Measurements from ENCODE around the gene TTC39B. TPM values are rescaled to one million over a fixed set of nuclear protein-coding genes. Genes with fewer than 3 reads are reported as not detected.
"Not testable (repeated sequence)": the region's sequence is repeated elsewhere in the genome, so short reads cannot be mapped to it uniquely, and the experiment has no call there.

The TTC39B gene
- total and polyA plus RNA-seq, 11 donors = 0.42 to 5.9 (median 1.2) TPM

- no peak for TF ChIP-seq POLR2A (IDR thresholded peaks at IDR 0.05)
- TF ChIP-seq CTCF (IDR thresholded peaks at IDR 0.05) = no peak
- H3K4me1 ChIP-seq = no peaks in the 10 kb centered on the region
- intact Hi-C loops (cut with DNase I) = no loop called here
- no peak for DNase-seq
- H3K27ac ChIP-seq = no peak overlapping the region
- H3K4me3 ChIP-seq = no peak overlapping the region
- peaks cover 0 to 7% (median 0%) of the 10 kb centered on the region in 12 donors for H3K9me3 ChIP-seq
- H3K27me3 ChIP-seq = peaks cover 0 to 3% (median 0%) of the 10 kb centered on the region in 9 donors
- WGBS, 4 donors = 43 to 63% (median 51%) methylated on average over 4 of the region's 4 CpGs
- no peaks in the 10 kb centered on the region for H3K36me3 ChIP-seq
- ATAC-seq = no peak
These were observed 26.4 kb upstream of the TTC39B start for GRCh38 chr9:15333376-15333881.

- DNase-seq = no peak
- no peak for TF ChIP-seq POLR2A (IDR thresholded peaks at IDR 0.05)
- no peak for TF ChIP-seq CTCF (IDR thresholded peaks at IDR 0.05)
- WGBS, 4 donors = 76 to 79% (median 77%) methylated on average over 2 of the region's 2 CpGs
- Histone ChIP-seq H3K9me3 (peaks cover 0 to 7% (median 0%) of the 10 kb centered on the region in 12 donors), H3K4me3 (no peak overlapping the region), H3K4me1 (no peaks in the 10 kb centered on the region), H3K36me3 (no peaks in the 10 kb centered on the region), H3K27me3 (peaks cover 0 to 3% (median 0%) of the 10 kb centered on the region in 9 donors), H3K27ac (no peak overlapping the region)
- intact Hi-C loops (cut with DNase I) = no loop called here
- no peak for ATAC-seq
These were observed 25.9 kb upstream of the TTC39B start for GRCh38 chr9:15332939-15333338.

- 83 to 97% (median 91%) methylated on average over 4 of the region's 4 CpGs for WGBS, 4 donors
- H3K36me3 ChIP-seq = no peaks in the 10 kb centered on the region
- intact Hi-C loops (cut with DNase I) = no loop called here
- H3K4me3 ChIP-seq = no peak overlapping the region
- peaks cover 0 to 7% (median 0%) of the 10 kb centered on the region in 12 donors for H3K9me3 ChIP-seq
- no peaks in the 10 kb centered on the region for H3K4me1 ChIP-seq
- DNase-seq (no peak), ATAC-seq (no peak)
- H3K27me3 ChIP-seq = peaks cover 0 to 3% (median 0%) of the 10 kb centered on the region in 9 donors
- no peak for TF ChIP-seq CTCF (IDR thresholded peaks at IDR 0.05)
- no peak for TF ChIP-seq POLR2A (IDR thresholded peaks at IDR 0.05)
- no peak overlapping the region for H3K27ac ChIP-seq
These were observed 22.6 kb upstream of the TTC39B start for GRCh38 chr9:15329539-15330109.

- Histone ChIP-seq H3K4me1 (no peaks in the 10 kb centered on the region), H3K4me3 (no peak overlapping the region), H3K27me3 (no peaks in the 10 kb centered on the region), H3K9me3 (peaks cover 0 to 7% (median 0%) of the 10 kb centered on the region in 12 donors), H3K36me3 (no peaks in the 10 kb centered on the region), H3K27ac (no peak overlapping the region)
- TF ChIP-seq CTCF (IDR thresholded peaks at IDR 0.05) (no peak), POLR2A (IDR thresholded peaks at IDR 0.05) (no peak)
- 79 to 90% (median 88%) methylated on average over 1 of the region's 1 CpG for WGBS, 4 donors
- no peak for DNase-seq
- intact Hi-C loops (cut with DNase I) = no loop called here
- no peak for ATAC-seq
These were observed 21.9 kb upstream of the TTC39B start for GRCh38 chr9:15328946-15329345.

GRCh38 chr9:15322695-15323094 is 15.7 kb upstream of the TTC39B start:
- ATAC-seq = not testable (repeated sequence)

GRCh38 chr9:15319661-15320060 is 12.6 kb upstream of the TTC39B start:
- ATAC-seq, H3K36me3 ChIP-seq, H3K27ac ChIP-seq, DNase-seq, H3K4me3 ChIP-seq, H3K27me3 ChIP-seq, H3K4me1 ChIP-seq: not testable (repeated sequence)
- H3K9me3 ChIP-seq = peaks cover 0 to 14% (median 0%) of the 10 kb centered on the region in 12 donors
- 84 to 90% (median 87%) methylated on average over 9 of the region's 9 CpGs for WGBS, 4 donors
- intact Hi-C loops (cut with DNase I) = loop anchor here in 1 of 10 donors (10.0 kb wide), 1 partner anchor 105 kb away; the partner anchor contains the start of gene SNAPC3

More at GRCh38 chr9:15322695-15323094, 15.7 kb upstream of the TTC39B start:
- H3K4me1 ChIP-seq; H3K27ac ChIP-seq; DNase-seq; H3K4me3 ChIP-seq; H3K36me3 ChIP-seq; intact Hi-C loops (cut with DNase I); H3K27me3 ChIP-seq: not testable (repeated sequence)
- WGBS, 4 donors = 69 to 83% (median 75%) methylated on average over 3 of the region's 3 CpGs
- H3K9me3 ChIP-seq = peaks cover 0 to 14% (median 0%) of the 10 kb centered on the region in 12 donors

Measured in heart left ventricle (tissue), 16 donors.